ENCODE measurements around the gene IGSF6. TPM values are rescaled to one million over a fixed set of nuclear protein-coding genes. Genes with fewer than 3 reads are reported as not detected.

The IGSF6 gene
- polyA plus RNA-seq, 1 of the 3 experiments (the other 2 are of a cell fraction) = not detected

GRCh38 chr16:21673469-21673868 is 21.1 kb upstream of the IGSF6 start:
- no peak overlapping the region for H3K4me2 ChIP-seq
- no peaks in the 10 kb centered on the region for H3K9me3 ChIP-seq
- no peak overlapping the region for H3K27ac ChIP-seq (ENCODE audit: low read depth in 2 of 2, low read length in 1 of 2)
- H4K20me1 ChIP-seq (ENCODE audit: insufficient read depth) = no peaks in the 10 kb centered on the region
- WGBS (ENCODE audit: low lambda C conversion rate) = 52% methylated on average over 3 of the region's 3 CpGs
- no peaks in the 10 kb centered on the region for H3K9me2 ChIP-seq
- ChIA-PET POLR2A (no interaction called here), CTCF (interaction anchor here (1.2 to 2.1 kb wide), 3 partner anchors 11 to 35 kb away, joined by 3 to 9 read pairs (median 8); no protein-coding TSS in a partner anchor)
- H2AFZ ChIP-seq (ENCODE audit: low read depth) = no peak overlapping the region
- H3K4me3 ChIP-seq (ENCODE audit: low read depth in 2 of 2, low read length in 1 of 2) = no peak overlapping the region
- TF ChIP-seq YY1 (IDR thresholded peaks at IDR 0.05; ENCODE audit: low read depth) = no peak
- no peak for TF ChIP-seq PBX3 (IDR thresholded peaks at IDR 0.05)
- TF ChIP-seq GATA2 (CRISPR knock-in tag; IDR thresholded peaks at IDR 0.05) = no peak
- no peak for TF ChIP-seq FOXM1 (IDR thresholded peaks at IDR 0.05; ENCODE audit: low read depth)
- no peak for TF ChIP-seq MAX (IDR thresholded peaks at IDR 0.05; ENCODE audit: low read depth)
- no peak for TF ChIP-seq SIN3A (IDR thresholded peaks at IDR 0.05; ENCODE audit: borderline replicate concordance, low read depth, low read length)
- no peak for TF ChIP-seq RAD21 (IDR thresholded peaks at IDR 0.05; ENCODE audit: low read length)
- TF ChIP-seq CHD2 (IDR thresholded peaks at IDR 0.05; ENCODE audit: low read length, partially characterized antibody) = no peak
- no peak for TF ChIP-seq TEAD4 (IDR thresholded peaks at IDR 0.05; ENCODE audit: borderline replicate concordance, insufficient read depth)
- TF ChIP-seq EP300 (IDR thresholded peaks at IDR 0.05; ENCODE audit: borderline replicate concordance in 1 of 2, low read depth in 1 of 2, low read length in 1 of 2) = no peak
- no peak for TF ChIP-seq TAF1 (IDR thresholded peaks at IDR 0.05; ENCODE audit: borderline replicate concordance, low read depth, low read length)
- no peak for TF ChIP-seq NFIC (IDR thresholded peaks at IDR 0.05; ENCODE audit: borderline replicate concordance)
- no peak for TF ChIP-seq NRF1 (IDR thresholded peaks at IDR 0.05; ENCODE audit: low read depth, low read length)
- TF ChIP-seq SMC3 (IDR thresholded peaks at IDR 0.05; ENCODE audit: low read depth, low read length) = no peak
- no peak for TF ChIP-seq REST (IDR thresholded peaks at IDR 0.05; ENCODE audit: low read depth, low read length)
- TF ChIP-seq ZBTB33 (IDR thresholded peaks at IDR 0.05; ENCODE audit: borderline replicate concordance, low read depth) = no peak
- no peak for TF ChIP-seq GABPA (IDR thresholded peaks at IDR 0.05; ENCODE audit: low read depth)
- TF ChIP-seq USF2 (IDR thresholded peaks at IDR 0.05; ENCODE audit: borderline replicate concordance, low read depth, low read length) = no peak
- no peaks in the 10 kb centered on the region for H3K79me2 ChIP-seq (ENCODE audit: insufficient read depth)
- no peaks in the 10 kb centered on the region for H3F3A ChIP-seq (replicated peaks; ENCODE audit: insufficient read depth)
- H3K4me1 ChIP-seq (ENCODE audit: control insufficient read depth in 1 of 2, insufficient read depth in 2 of 2, low read depth in 1 of 2, low read length in 1 of 2) = no peaks in the 10 kb centered on the region
- 0 out of 2 replicates have a peak, but pooled peaks cover 12% of the 10 kb centered on the region for H3K27me3 ChIP-seq (ENCODE audit: insufficient read depth)
- no peaks in the 10 kb centered on the region for H3K36me3 ChIP-seq (replicated peaks in 1 of 2; ENCODE audit: control insufficient read depth in 1 of 2, insufficient read depth in 2 of 2, low read length in 1 of 2)
- no peak for DNase-seq
- H3K9ac ChIP-seq = no peak overlapping the region
